ENCODE results near the gene SRL. TPM values are rescaled to one million over a fixed set of nuclear protein-coding genes. Genes with fewer than 3 reads are reported as not detected.

Gene SRL
- total and polyA plus RNA-seq, 2 of the 13 experiments (the other 11 are each of a cell fraction or from before 2014, with no cell fraction given): 0.05 TPM; not detected in 1

GRCh38 chr16:4271176-4272113 lies 29.6 kb upstream of the SRL start (continued):
- TF ChIP-seq THAP9 (CRISPR knock-in tag; IDR thresholded peaks at IDR 0.05; ENCODE audit: borderline replicate concordance): peak; percentile 81
- peak; percentile 74; the same call in 1 of the 2 replicates for TF ChIP-seq POGK (CRISPR knock-in tag; conservative IDR thresholded peaks at IDR 0.05)
- TF ChIP-seq MAFK (conservative IDR thresholded peaks at IDR 0.05 in 1 of 2, IDR thresholded peaks at IDR 0.05 in 1 of 2; ENCODE audit: low read length in 2 of 2): no peak
- TF ChIP-seq HNF1B (CRISPR knock-in tag; IDR thresholded peaks at IDR 0.05): peak; percentile 25
- TF ChIP-seq KMT2A (CRISPR knock-in tag; IDR thresholded peaks at IDR 0.05): peak; percentile 62
- peak; percentile 97 for TF ChIP-seq ZNF574 (CRISPR knock-in tag; IDR thresholded peaks at IDR 0.05)
- peak; percentile 84 for TF ChIP-seq HNRNPL (IDR thresholded peaks at IDR 0.05; ENCODE audit: low read depth, low read length)
- TF ChIP-seq SAP130 (CRISPR knock-in tag; IDR thresholded peaks at IDR 0.05; ENCODE audit: low read depth): peak; percentile 79
- TF ChIP-seq PHF20 (CRISPR knock-in tag; IDR thresholded peaks at IDR 0.05): peak; percentile 16; the same call in 1 of the 2 replicates
- TF ChIP-seq ARID5B (CRISPR knock-in tag; IDR thresholded peaks at IDR 0.05): peak; percentile 33; the same call in 1 of the 2 replicates
- TF ChIP-seq GPBP1L1 (CRISPR knock-in tag; IDR thresholded peaks at IDR 0.05): no peak

Data from HepG2 (cell line).